Retina (tissue), 1 donor: ENCODE data around the gene FRMD4A.

Experiments used
- DNase-seq: peaks from one replicate; pipeline ENCODE4 v3.0.0-alpha.2; 2016

Gene FRMD4A

GRCh38 chr10:14184841-14185315, 145.8 kb downstream of the FRMD4A start:
- no peak for DNase-seq

GRCh38 chr10:14182781-14183180, 147.9 kb downstream of the FRMD4A start:
- DNase-seq, result no peak

GRCh38 chr10:14181567-14181936, 149.2 kb downstream of the FRMD4A start:
- DNase-seq, result no peak

- DNase-seq, result no peak
These were observed 149.7 kb downstream of the FRMD4A start for GRCh38 chr10:14180911-14181566.

GRCh38 chr10:14179251-14179650, 151.5 kb downstream of the FRMD4A start:
- DNase-seq, result no peak

GRCh38 chr10:14173706-14174594, 156.8 kb downstream of the FRMD4A start:
- DNase-seq, result peak; percentile 91

- no peak for DNase-seq
These were observed 157.4 kb downstream of the FRMD4A start for GRCh38 chr10:14173391-14173705.

GRCh38 chr10:14172336-14172950, 158.3 kb downstream of the FRMD4A start:
- peak; percentile 56 for DNase-seq

GRCh38 chr10:14171336-14171735, 159.4 kb downstream of the FRMD4A start:
- DNase-seq, result no peak

- peak; percentile 59 for DNase-seq
These were observed 167.2 kb downstream of the FRMD4A start for GRCh38 chr10:14163377-14164086.

GRCh38 chr10:14162629-14163344, 167.9 kb downstream of the FRMD4A start:
- no peak for DNase-seq

- DNase-seq, result no peak
These were observed 168.7 kb downstream of the FRMD4A start for GRCh38 chr10:14162061-14162460.

GRCh38 chr10:14160299-14160698, 170.4 kb downstream of the FRMD4A start:
- DNase-seq, result no peak

- no peak for DNase-seq
These were observed 172.1 kb downstream of the FRMD4A start for GRCh38 chr10:14158575-14158974.

GRCh38 chr10:14156104-14156503, 174.6 kb downstream of the FRMD4A start:
- DNase-seq, result no peak

GRCh38 chr10:14153570-14154055, 177.1 kb downstream of the FRMD4A start:
- DNase-seq, result no peak

GRCh38 chr10:14151571-14151970, 179.2 kb downstream of the FRMD4A start:
- DNase-seq, result no peak

GRCh38 chr10:14150526-14150925, 180.2 kb downstream of the FRMD4A start:
- DNase-seq, result no peak

GRCh38 chr10:14146501-14146900, 184.2 kb downstream of the FRMD4A start:
- no peak for DNase-seq

- DNase-seq, result no peak
These were observed 184.7 kb downstream of the FRMD4A start for GRCh38 chr10:14146025-14146424.

- no peak for DNase-seq
These were observed 186.3 kb downstream of the FRMD4A start for GRCh38 chr10:14144451-14144850.

- no peak for DNase-seq
These were observed 188.0 kb downstream of the FRMD4A start for GRCh38 chr10:14142606-14143250.
